A549 (cell line): Measurements from ENCODE around the gene HES4. TPM values are rescaled to one million over a fixed set of nuclear protein-coding genes. Genes with fewer than 3 reads are reported as not detected.

Experiments
- ATAC-seq, 2 experiments: fragments of 200-7000 bp in 1 of 2; fragments of >200 bp in 1 of 2; cut with Nextera tagmentation in 1 of 2; cut with Tn5 transposase in 1 of 2; 3 replicates each; pipeline versions ENCODE4 v1.8.0 to v1.9.1; 2018 to 2020; ENCODE audit warnings: mild to moderate bottlenecking in 1 of 2, moderate library complexity in 1 of 2
- CTCF ChIA-PET: fragments of 300-600 bp; sonication (Branson Sonifier 250); formaldehyde crosslinking; extraction: SDS; loops from one replicate; lab custom pipeline; 2021; ENCODE audit warnings: antibody characterized with exemption, inconsistent platforms; lab: Yijun Ruan, JAX
- POLR2A ChIA-PET: fragments of 350-600 bp; formaldehyde crosslinking; extraction: SDS; loops from one replicate; lab custom pipeline; 2021; ENCODE audit warnings: antibody characterized with exemption, inconsistent platforms; lab: Yijun Ruan, JAX
- DNase-seq, 2 experiments: peaks; one replicate each; pipeline versions ENCODE4 v3.0.0 to v3.0.0-alpha.2; 2011 to 2016; ENCODE audit warnings: low read depth in 1 of 2, low spot score in 1 of 2
- FAIRE-seq: peaks from 2 replicates; lab custom pipeline; 2011; peaks lifted over from hg19 to GRCh38; lab: Jason Lieb, UNC
- H3K27ac ChIP-seq, 2 experiments: fragments of >200 bp; sonication (Bioruptor Twin); formaldehyde crosslinking; 3 replicates each; pipeline ENCODE4 v1.5.1; 2016 to 2017
- H3K4me1 ChIP-seq: fragments of >200 bp; sonication (Bioruptor Twin); formaldehyde crosslinking; 3 replicates; pipeline ENCODE4 v1.6.1; 2016
- H3K4me2 ChIP-seq: fragments of >200 bp; sonication (Bioruptor Twin); formaldehyde crosslinking; 3 replicates; pipeline ENCODE4 v1.6.1; 2016
- H3K4me3 ChIP-seq: fragments of >200 bp; sonication (Bioruptor Twin); formaldehyde crosslinking; 3 replicates; pipeline ENCODE4 v1.5.1; 2016
- H3K9me3 ChIP-seq: fragments of >200 bp; sonication (Bioruptor Twin); formaldehyde crosslinking; 3 replicates; pipeline ENCODE4 v1.6.1; 2016
- CBX2 ChIP-seq: fragments of 200-600 bp; sonication (generic); IDR thresholded peaks from 2 replicates; pipeline ENCODE4 v1.6.1; 2016; ENCODE audit warnings: low read depth, mild to moderate bottlenecking, borderline replicate concordance
- CHD2 ChIP-seq: fragments of 150-350 bp; IDR thresholded peaks from 2 replicates; pipeline ENCODE4 v1.6.1; 2014; ENCODE audit warnings: low read length; ENCODE audit not compliant: partially characterized antibody
- CTCF ChIP-seq: fragments of >200 bp; sonication (Bioruptor Twin); formaldehyde crosslinking; IDR thresholded peaks from 3 replicates; pipeline ENCODE4 v1.5.1; 2016
- EP300 ChIP-seq, 2 experiments: fragments of >200 bp; sonication (Bioruptor Twin); formaldehyde crosslinking; IDR thresholded peaks; 2 replicates in 1 of 2; 3 replicates in 1 of 2; pipeline ENCODE4 v1.6.1; 2016 to 2017
- ESRRA ChIP-seq: fragments of 150-350 bp; IDR thresholded peaks from 2 replicates; pipeline ENCODE4 v1.6.1; 2014; ENCODE audit warnings: mild to moderate bottlenecking, low read length, borderline replicate concordance
- FOSL2 ChIP-seq, 2 experiments: fragments of 450-650 bp in 1 of 2; fragments of >200 bp in 1 of 2; sonication (Bioruptor Twin) in 1 of 2; formaldehyde crosslinking; IDR thresholded peaks; 2 replicates each; pipeline versions ENCODE4 v1.5.0 to v1.6.1; 2016 to 2020; ENCODE audit warnings: mild to moderate bottlenecking in 1 of 2, moderate library complexity in 1 of 2
- FOXS1 ChIP-seq: fragments of 250-450 bp; sonication (Bioruptor Pico); IDR thresholded peaks from 2 replicates; pipeline ENCODE4 v1.5.0; 2020; ENCODE audit warnings: mild to moderate bottlenecking, moderate library complexity
- HEYL ChIP-seq: fragments of 250-450 bp; sonication (Bioruptor Pico); IDR thresholded peaks from 2 replicates; pipeline ENCODE4 v1.8.0; 2021; ENCODE audit warnings: mild to moderate bottlenecking, moderate library complexity
- HOXA7 ChIP-seq: fragments of 250-450 bp; sonication (Bioruptor Pico); IDR thresholded peaks from 2 replicates; pipeline ENCODE4 v1.5.0; 2020; ENCODE audit warnings: mild to moderate bottlenecking, moderate library complexity
- HOXB13 ChIP-seq: fragments of 250-450 bp; sonication (Bioruptor Pico); IDR thresholded peaks from 2 replicates; pipeline ENCODE4 v1.5.0; 2020; ENCODE audit warnings: low read depth, mild to moderate bottlenecking, moderate library complexity
- HOXB5 ChIP-seq: fragments of 250-450 bp; sonication (Bioruptor Pico); IDR thresholded peaks from 2 replicates; pipeline ENCODE4 v1.5.0; 2020; ENCODE audit warnings: mild to moderate bottlenecking, moderate library complexity
- JUN ChIP-seq, 2 experiments: fragments of >200 bp; sonication (Bioruptor Twin); formaldehyde crosslinking; IDR thresholded peaks; 2 replicates in 1 of 2; 3 replicates in 1 of 2; pipeline ENCODE4 v1.6.1; 2016 to 2017
- KDM1A ChIP-seq: fragments of 200-600 bp; sonication (generic); IDR thresholded peaks from 2 replicates; pipeline ENCODE4 v1.6.1; 2016; ENCODE audit warnings: low read depth, mild to moderate bottlenecking
- MAZ ChIP-seq: fragments of 150-350 bp; IDR thresholded peaks from 2 replicates; pipeline ENCODE4 v1.6.1; 2014; ENCODE audit warnings: antibody characterized with exemption, low read depth, low read length, borderline replicate concordance
- NFE2L2 ChIP-seq: fragments of 150-350 bp; conservative IDR thresholded peaks from 2 replicates; pipeline ENCODE4 v1.6.1; 2014; ENCODE audit warnings: low read length
- NR3C1 ChIP-seq: fragments of >200 bp; sonication (Bioruptor Twin); formaldehyde crosslinking; IDR thresholded peaks from 3 replicates; pipeline ENCODE4 v1.6.1; 2017
- POLR2A ChIP-seq: IDR thresholded peaks from 2 replicates; pipeline ENCODE4 v1.6.1; 2012; ENCODE audit warnings: mild to moderate bottlenecking, low read length
- POLR2AphosphoS2 ChIP-seq: conservative IDR thresholded peaks from 2 replicates; pipeline ENCODE4 v1.6.1; 2012; ENCODE audit warnings: low read length, improper control_type of control experiment, inconsistent platforms
- RARB ChIP-seq: fragments of 250-450 bp; sonication (Bioruptor Pico); IDR thresholded peaks from 2 replicates; pipeline ENCODE4 v1.8.0; 2021; ENCODE audit warnings: mild to moderate bottlenecking, moderate library complexity
- RCOR1 ChIP-seq: fragments of 150-350 bp; IDR thresholded peaks from 2 replicates; pipeline ENCODE4 v1.6.1; 2014; ENCODE audit warnings: antibody characterized with exemption, low read length, low read depth
- SMC3 ChIP-seq: fragments of >200 bp; sonication (Bioruptor Twin); formaldehyde crosslinking; IDR thresholded peaks from 3 replicates; pipeline ENCODE4 v1.6.1; 2018; ENCODE audit warnings: inconsistent platforms
- TFCP2L1 ChIP-seq: fragments of 250-450 bp; sonication (Bioruptor Pico); IDR thresholded peaks from 2 replicates; pipeline ENCODE4 v1.5.0; 2021; ENCODE audit warnings: mild to moderate bottlenecking
- ZC3H11A ChIP-seq: fragments of 450-650 bp; IDR thresholded peaks from 2 replicates; pipeline ENCODE4 v1.6.1; 2014; ENCODE audit warnings: antibody characterized with exemption, mild to moderate bottlenecking
- ZFP36 ChIP-seq: fragments of 450-650 bp; IDR thresholded peaks from 2 replicates; pipeline ENCODE4 v1.6.1; 2014; ENCODE audit warnings: borderline replicate concordance; ENCODE audit not compliant: partially characterized antibody
- whole genome bisulfite sequencing: methylation state at CpG from one replicate; pipeline ENCODE4 v1.1.6; 2017; ENCODE audit errors: missing lambda C conversion rate; 5-methylcytosine and 5-hydroxymethylcytosine counted together
- polyA plus RNA-seq, 4 experiments: library from polyadenylated mRNA; depleted of rRNA in 3 of 4; stranded (reverse); fragments of >200 nt; fragmentation: RNase III in 1 of 4; extraction: RNeasy Plus Mini Kit Qiagen cat#74134 plus additional on column Dnase treatment in 1 of 4; gene quantifications; 2 replicates in 3 of 4; 3 replicates in 1 of 4; pipeline ENCODE4 v1.2.3, GENCODE V29; 2011 to 2017
- TF ChIP-seq, protein P1 (sequence below): fragments of 200-600 bp; sonication (generic); IDR thresholded peaks from 2 replicates; pipeline ENCODE4 v1.6.1; 2016; ENCODE audit warnings: antibody characterized with exemption, mild to moderate bottlenecking, moderate library complexity
- TF ChIP-seq, protein P2 (sequence below): fragments of >200 bp; sonication (Bioruptor Twin); formaldehyde crosslinking; IDR thresholded peaks from 2 replicates; pipeline ENCODE4 v1.6.1; 2016
- TF ChIP-seq, protein P3 (sequence below): fragments of 450-650 bp; IDR thresholded peaks from 2 replicates; pipeline ENCODE4 v1.6.1; 2014; ENCODE audit warnings: antibody characterized with exemption
- TF ChIP-seq, protein P4 (sequence below): fragments of 250-450 bp; sonication (Bioruptor Pico); IDR thresholded peaks from 2 replicates; pipeline ENCODE4 v1.5.0; 2020; ENCODE audit warnings: low read depth, mild to moderate bottlenecking, moderate library complexity

Gene HES4
- polyA plus RNA-seq, 2 of the 4 experiments (the other 2 are of a cell fraction), result 5.9 to 8.4 TPM

- H3K9me3 ChIP-seq, result no peaks in the 10 kb centered on the region
- no peak overlapping the region for H3K4me3 ChIP-seq
- TF ChIP-seq FOSL2 (IDR thresholded peaks at IDR 0.05), result no peak
- TF ChIP-seq FOSL2 (CRISPR knock-in tag; IDR thresholded peaks at IDR 0.05), result no peak
- TF ChIP-seq FOXS1 (CRISPR knock-in tag), result no peak
- TF ChIP-seq, protein P1, sequence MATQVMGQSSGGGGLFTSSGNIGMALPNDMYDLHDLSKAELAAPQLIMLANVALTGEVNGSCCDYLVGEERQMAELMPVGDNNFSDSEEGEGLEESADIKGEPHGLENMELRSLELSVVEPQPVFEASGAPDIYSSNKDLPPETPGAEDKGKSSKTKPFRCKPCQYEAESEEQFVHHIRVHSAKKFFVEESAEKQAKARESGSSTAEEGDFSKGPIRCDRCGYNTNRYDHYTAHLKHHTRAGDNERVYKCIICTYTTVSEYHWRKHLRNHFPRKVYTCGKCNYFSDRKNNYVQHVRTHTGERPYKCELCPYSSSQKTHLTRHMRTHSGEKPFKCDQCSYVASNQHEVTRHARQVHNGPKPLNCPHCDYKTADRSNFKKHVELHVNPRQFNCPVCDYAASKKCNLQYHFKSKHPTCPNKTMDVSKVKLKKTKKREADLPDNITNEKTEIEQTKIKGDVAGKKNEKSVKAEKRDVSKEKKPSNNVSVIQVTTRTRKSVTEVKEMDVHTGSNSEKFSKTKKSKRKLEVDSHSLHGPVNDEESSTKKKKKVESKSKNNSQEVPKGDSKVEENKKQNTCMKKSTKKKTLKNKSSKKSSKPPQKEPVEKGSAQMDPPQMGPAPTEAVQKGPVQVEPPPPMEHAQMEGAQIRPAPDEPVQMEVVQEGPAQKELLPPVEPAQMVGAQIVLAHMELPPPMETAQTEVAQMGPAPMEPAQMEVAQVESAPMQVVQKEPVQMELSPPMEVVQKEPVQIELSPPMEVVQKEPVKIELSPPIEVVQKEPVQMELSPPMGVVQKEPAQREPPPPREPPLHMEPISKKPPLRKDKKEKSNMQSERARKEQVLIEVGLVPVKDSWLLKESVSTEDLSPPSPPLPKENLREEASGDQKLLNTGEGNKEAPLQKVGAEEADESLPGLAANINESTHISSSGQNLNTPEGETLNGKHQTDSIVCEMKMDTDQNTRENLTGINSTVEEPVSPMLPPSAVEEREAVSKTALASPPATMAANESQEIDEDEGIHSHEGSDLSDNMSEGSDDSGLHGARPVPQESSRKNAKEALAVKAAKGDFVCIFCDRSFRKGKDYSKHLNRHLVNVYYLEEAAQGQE, result no peak
- no peak for TF ChIP-seq HOXA7 (CRISPR knock-in tag)
- TF ChIP-seq EP300 (IDR thresholded peaks at IDR 0.05), result no peak
- TF ChIP-seq, protein P2, sequence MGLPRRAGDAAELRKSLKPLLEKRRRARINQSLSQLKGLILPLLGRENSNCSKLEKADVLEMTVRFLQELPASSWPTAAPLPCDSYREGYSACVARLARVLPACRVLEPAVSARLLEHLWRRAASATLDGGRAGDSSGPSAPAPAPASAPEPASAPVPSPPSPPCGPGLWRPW, result no peak
- TF ChIP-seq HEYL (CRISPR knock-in tag), result no peak
- TF ChIP-seq, protein P3, sequence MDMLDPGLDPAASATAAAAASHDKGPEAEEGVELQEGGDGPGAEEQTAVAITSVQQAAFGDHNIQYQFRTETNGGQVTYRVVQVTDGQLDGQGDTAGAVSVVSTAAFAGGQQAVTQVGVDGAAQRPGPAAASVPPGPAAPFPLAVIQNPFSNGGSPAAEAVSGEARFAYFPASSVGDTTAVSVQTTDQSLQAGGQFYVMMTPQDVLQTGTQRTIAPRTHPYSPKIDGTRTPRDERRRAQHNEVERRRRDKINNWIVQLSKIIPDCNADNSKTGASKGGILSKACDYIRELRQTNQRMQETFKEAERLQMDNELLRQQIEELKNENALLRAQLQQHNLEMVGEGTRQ, result no peak
- no peak for TF ChIP-seq CTCF
- no peak for TF ChIP-seq POLR2A
- TF ChIP-seq, protein P4, sequence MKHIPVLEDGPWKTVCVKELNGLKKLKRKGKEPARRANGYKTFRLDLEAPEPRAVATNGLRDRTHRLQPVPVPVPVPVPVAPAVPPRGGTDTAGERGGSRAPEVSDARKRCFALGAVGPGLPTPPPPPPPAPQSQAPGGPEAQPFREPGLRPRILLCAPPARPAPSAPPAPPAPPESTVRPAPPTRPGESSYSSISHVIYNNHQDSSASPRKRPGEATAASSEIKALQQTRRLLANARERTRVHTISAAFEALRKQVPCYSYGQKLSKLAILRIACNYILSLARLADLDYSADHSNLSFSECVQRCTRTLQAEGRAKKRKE (CRISPR knock-in tag), result no peak
- no peak for TF ChIP-seq RARB (CRISPR knock-in tag)
- TF ChIP-seq HOXB5 (CRISPR knock-in tag), result no peak
- TF ChIP-seq CBX2, result no peak
- DNase-seq (no peak), ATAC-seq (no peak), FAIRE-seq (no peak)
- ChIA-PET CTCF (interaction anchor here (1.0 to 7.6 kb wide), 8 partner anchors 9 to 325 kb away, joined by 3 to 126 read pairs (median 10); no protein-coding TSS in a partner anchor), POLR2A (no interaction called here)
- no peak overlapping the region for H3K27ac ChIP-seq
- H3K4me2 ChIP-seq, result no peak overlapping the region
- WGBS, result 85% methylated on average over 20 of the region's 35 CpGs
- H3K4me1 ChIP-seq, result peaks cover 1% of the 10 kb centered on the region; the same call in 1 of the 3 replicates
These were observed 19.1 kb downstream of the HES4 start for GRCh38 chr1:980602-981395.

DNA sequence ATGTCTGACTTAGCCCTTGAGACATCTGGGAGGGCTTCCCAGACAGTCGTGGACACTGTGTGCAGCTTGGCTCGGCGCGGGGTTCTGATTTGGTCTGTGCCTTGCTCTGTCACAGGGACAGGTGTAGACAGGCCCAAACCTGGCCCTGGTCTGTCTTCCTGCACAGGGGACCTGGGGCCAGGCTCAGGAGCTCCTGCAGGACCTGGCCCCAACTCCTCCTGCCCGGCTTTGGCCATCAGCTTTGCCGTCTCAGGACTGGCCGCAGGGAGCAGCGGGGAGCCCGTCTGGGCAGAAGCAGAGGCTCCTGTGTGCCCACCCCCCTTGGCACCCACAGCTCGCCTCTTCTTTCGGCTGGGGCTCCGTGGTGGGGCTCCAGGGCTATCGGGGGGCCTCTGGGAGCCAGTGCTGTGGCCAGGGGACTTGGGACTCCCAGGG lies 19.7 kb downstream of the HES4 start:
- Histone ChIP-seq H3K27ac (no peak overlapping the region), H3K4me3 (no peak overlapping the region), H3K4me1 (peaks cover 7% of the 10 kb centered on the region; the same call in 1 of the 3 replicates), H3K9me3 (no peaks in the 10 kb centered on the region), H3K4me2 (no peak overlapping the region)
- FAIRE-seq (no peak), DNase-seq (no peak), ATAC-seq (no peak)
- ChIA-PET POLR2A (no interaction called here), CTCF (interaction anchor here (1.4 to 7.6 kb wide), 5 partner anchors 12 to 311 kb away, joined by 5 to 126 read pairs (median 29); no protein-coding TSS in a partner anchor)
- WGBS, result 50% methylated on average over 2 of the region's 13 CpGs
- TF ChIP-seq CHD2 (no peak), HOXB13 (CRISPR knock-in tag) (no peak), TFCP2L1 (CRISPR knock-in tag) (no peak), ZFP36 (no peak), SMC3 (no peak), POLR2AphosphoS2 (no peak), ESRRA (no peak), JUN (IDR thresholded peaks at IDR 0.05) (no peak), NFE2L2 (no peak), EP300 (IDR thresholded peaks at IDR 0.05) (no peak), MAZ (no peak), ZC3H11A (no peak), NR3C1 (no peak), KDM1A (no peak), RCOR1 (no peak)
- TF ChIP-seq, protein P4 (CRISPR knock-in tag), result no peak
- TF ChIP-seq, protein P2, result no peak
